Activated CD4-positive, alpha-beta memory T cell treated with anti-CD3 and anti-CD28 coated beads, Interleukin-2, amount 10 ng/mL, durations not matched to agents 7 days and 5 days (primary cell): Measurements from ENCODE around the gene PDCD1. TPM values are rescaled to one million over a fixed set of nuclear protein-coding genes. Genes with fewer than 3 reads are reported as not detected.

ENCODE experiments used
- CTCF ChIA-PET: fragments of 350-600 bp; sonication (Branson Sonifier 250); formaldehyde crosslinking; loops from one replicate; lab custom pipeline; 2021; ENCODE audit warnings: antibody characterized with exemption, inconsistent platforms; lab: Charles Lee
- POLR2A ChIA-PET: fragments of 350-600 bp; sonication (Branson Sonifier 250); formaldehyde crosslinking; loops from one replicate; lab custom pipeline; 2021; ENCODE audit warnings: antibody characterized with exemption; lab: Charles Lee
- DNase-seq: peaks from one replicate; pipeline ENCODE4 v3.0.0-alpha.2; 2020
- H3K27ac Mint-ChIP-seq: one replicate; pipeline ENCODE4 v1.8.0; 2021; ENCODE audit warnings: mild to moderate bottlenecking, mixed read lengths
- H3K27me3 Mint-ChIP-seq: one replicate; pipeline ENCODE4 v1.8.0; 2021; ENCODE audit warnings: mixed read lengths
- H3K36me3 Mint-ChIP-seq: one replicate; pipeline ENCODE4 v1.8.0; 2021; ENCODE audit warnings: low read depth, mixed read lengths
- H3K4me1 Mint-ChIP-seq: one replicate; pipeline ENCODE4 v1.8.0; 2021; ENCODE audit warnings: mixed read lengths
- H3K4me3 Mint-ChIP-seq: one replicate; pipeline ENCODE4 v1.8.0; 2021; ENCODE audit warnings: mild to moderate bottlenecking, mixed read lengths
- H3K9me3 Mint-ChIP-seq: one replicate; pipeline ENCODE4 v1.8.0; 2021; ENCODE audit warnings: mixed read lengths
- total RNA-seq, 2 experiments: library from RNA; stranded (reverse); gene quantifications; one replicate each; pipeline ENCODE4 v1.2.3, GENCODE V29; 2021

PDCD1 gene
- total RNA-seq, 2 experiments from 2014 or later: 17.2 to 17.9 TPM

- H3K4me1 Mint-ChIP-seq: peaks cover 88% of the 10 kb centered on the region
- peak overlapping the region; percentile 73 for H3K27ac Mint-ChIP-seq
- DNase-seq: no peak
- H3K9me3 Mint-ChIP-seq: peaks cover 8% of the 10 kb centered on the region
- ChIA-PET CTCF (no interaction called here), POLR2A (interaction anchor here (1.6 kb wide), 1 partner anchor 101 kb away, joined by 5 read pairs; no protein-coding TSS in a partner anchor)
- H3K4me3 Mint-ChIP-seq: peak overlapping the region; percentile 33
- peaks cover 23% of the 10 kb centered on the region for H3K27me3 Mint-ChIP-seq
- peaks cover 25% of the 10 kb centered on the region for H3K36me3 Mint-ChIP-seq
Measured at GRCh38 chr2:241864168-241864849, 5.6 kb upstream of the PDCD1 start.

GRCh38 chr2:241863536-241863954 is 4.9 kb upstream of the PDCD1 start:
- ChIA-PET CTCF (no interaction called here), POLR2A (interaction anchor here (1.6 kb wide), 1 partner anchor 101 kb away, joined by 5 read pairs; no protein-coding TSS in a partner anchor)
- H3K27ac Mint-ChIP-seq: peak overlapping the region; percentile 73
- DNase-seq: peak; percentile 74
- peaks cover 25% of the 10 kb centered on the region for H3K36me3 Mint-ChIP-seq
- peaks cover 8% of the 10 kb centered on the region for H3K9me3 Mint-ChIP-seq
- H3K4me1 Mint-ChIP-seq: peaks cover 82% of the 10 kb centered on the region
- H3K27me3 Mint-ChIP-seq: peaks cover 23% of the 10 kb centered on the region
- peak overlapping the region; percentile 68 for H3K4me3 Mint-ChIP-seq

GRCh38 chr2:241862775-241863535 is 4.3 kb upstream of the PDCD1 start:
- peaks cover 8% of the 10 kb centered on the region for H3K9me3 Mint-ChIP-seq
- H3K4me1 Mint-ChIP-seq: peaks cover 80% of the 10 kb centered on the region
- ChIA-PET CTCF (no interaction called here), POLR2A (no interaction called here)
- peaks cover 25% of the 10 kb centered on the region for H3K36me3 Mint-ChIP-seq
- no peak for DNase-seq
- H3K27me3 Mint-ChIP-seq: peaks cover 20% of the 10 kb centered on the region
- peak overlapping the region; percentile 73 for H3K27ac Mint-ChIP-seq
- peak overlapping the region; percentile 68 for H3K4me3 Mint-ChIP-seq

GRCh38 chr2:241862093-241862492 is 3.4 kb upstream of the PDCD1 start:
- Mint-ChIP-seq H3K4me1 (peaks cover 76% of the 10 kb centered on the region), H3K4me3 (no peak overlapping the region), H3K36me3 (peaks cover 25% of the 10 kb centered on the region), H3K27ac (no peak overlapping the region), H3K9me3 (peaks cover 8% of the 10 kb centered on the region), H3K27me3 (peaks cover 20% of the 10 kb centered on the region)
- no peak for DNase-seq
- CTCF ChIA-PET: no interaction called here
- POLR2A ChIA-PET: no interaction called here

GRCh38 chr2:241861264-241861663 is 2.6 kb upstream of the PDCD1 start:
- H3K36me3 Mint-ChIP-seq: peaks cover 25% of the 10 kb centered on the region
- CTCF ChIA-PET: no interaction called here
- peak overlapping the region; percentile 69 for H3K27ac Mint-ChIP-seq
- peaks cover 20% of the 10 kb centered on the region for H3K27me3 Mint-ChIP-seq
- DNase-seq: no peak
- POLR2A ChIA-PET: no interaction called here
- H3K4me1 Mint-ChIP-seq: peaks cover 80% of the 10 kb centered on the region
- peaks cover 8% of the 10 kb centered on the region for H3K9me3 Mint-ChIP-seq
- H3K4me3 Mint-ChIP-seq: peak overlapping the region; percentile 12

GRCh38 chr2:241860184-241861078 is 1.7 kb upstream of the PDCD1 start:
- peak overlapping the region; percentile 73 for H3K4me3 Mint-ChIP-seq
- peaks cover 74% of the 10 kb centered on the region for H3K4me1 Mint-ChIP-seq
- peaks cover 8% of the 10 kb centered on the region for H3K9me3 Mint-ChIP-seq
- ChIA-PET CTCF (interaction anchor here (0.7 to 1.8 kb wide), 3 partner anchors 10 to 18 kb away, joined by 4 to 12 read pairs (median 4); no protein-coding TSS in a partner anchor), POLR2A (interaction anchor here (1.1 to 3.2 kb wide), 11 partner anchors 8 to 174 kb away, joined by 3 to 18 read pairs (median 7); partner anchors contain the start of genes D2HGDH, DTYMK, ING5 and RTP5)
- peaks cover 20% of the 10 kb centered on the region for H3K36me3 Mint-ChIP-seq
- peak overlapping the region; percentile 92 for H3K27ac Mint-ChIP-seq
- no peak for DNase-seq
- H3K27me3 Mint-ChIP-seq: peaks cover 15% of the 10 kb centered on the region

GRCh38 chr2:241859436-241860183 is 916 bp upstream of the PDCD1 start:
- peak overlapping the region; percentile 73 for H3K4me3 Mint-ChIP-seq
- peak; percentile 63 for DNase-seq
- CTCF ChIA-PET: interaction anchor here (0.7 to 1.8 kb wide), 4 partner anchors 9 to 19 kb away, joined by 4 to 12 read pairs (median 6); partner anchors contain the start of gene RTP5
- peaks cover 6% of the 10 kb centered on the region for H3K27me3 Mint-ChIP-seq
- H3K27ac Mint-ChIP-seq: peak overlapping the region; percentile 92
- H3K36me3 Mint-ChIP-seq: peaks cover 12% of the 10 kb centered on the region
- H3K9me3 Mint-ChIP-seq: peaks cover 6% of the 10 kb centered on the region
- H3K4me1 Mint-ChIP-seq: peaks cover 66% of the 10 kb centered on the region
- POLR2A ChIA-PET: interaction anchor here (1.0 to 3.2 kb wide), 14 partner anchors 8 to 1239 kb away, joined by 3 to 18 read pairs (median 6); partner anchors contain the start of genes D2HGDH, DTYMK, ING5 and RTP5

GRCh38 chr2:241859017-241859435 is 332 bp upstream of the PDCD1 start:
- peaks cover under 1% of the 10 kb centered on the region for H3K27me3 Mint-ChIP-seq
- peaks cover 60% of the 10 kb centered on the region for H3K4me1 Mint-ChIP-seq
- H3K4me3 Mint-ChIP-seq: peak overlapping the region; percentile 76
- CTCF ChIA-PET: interaction anchor here (1.0 to 1.8 kb wide), 4 partner anchors 9 to 14 kb away, joined by 3 to 12 read pairs (median 6); partner anchors contain the start of gene RTP5
- H3K9me3 Mint-ChIP-seq: peaks cover under 1% of the 10 kb centered on the region
- no peak for DNase-seq
- peak overlapping the region; percentile 92 for H3K27ac Mint-ChIP-seq
- H3K36me3 Mint-ChIP-seq: peaks cover 6% of the 10 kb centered on the region
- POLR2A ChIA-PET: interaction anchor here (1.0 to 3.2 kb wide), 12 partner anchors 8 to 1238 kb away, joined by 3 to 18 read pairs (median 6); partner anchors contain the start of genes D2HGDH, DTYMK, ING5 and RTP5

GRCh38 chr2:241857572-241858121 is 1.0 kb downstream of the PDCD1 start:
- Mint-ChIP-seq H3K4me1 (peaks cover 46% of the 10 kb centered on the region), H3K27me3 (no peaks in the 10 kb centered on the region), H3K4me3 (peak overlapping the region; percentile 76), H3K27ac (peak overlapping the region; percentile 56), H3K9me3 (no peaks in the 10 kb centered on the region), H3K36me3 (peaks cover 3% of the 10 kb centered on the region)
- CTCF ChIA-PET: interaction anchor here (0.5 to 1.0 kb wide), 2 partner anchors 12 to 157 kb away, joined by 3 read pairs; no protein-coding TSS in a partner anchor
- no peak for DNase-seq
- POLR2A ChIA-PET: interaction anchor here (1.9 to 3.2 kb wide), 4 partner anchors 13 to 156 kb away, joined by 4 to 18 read pairs (median 11); partner anchors contain the start of gene ING5

- H3K9me3 Mint-ChIP-seq: no peaks in the 10 kb centered on the region
- no peak for DNase-seq
- POLR2A ChIA-PET: no interaction called here
- peaks cover 3% of the 10 kb centered on the region for H3K36me3 Mint-ChIP-seq
- peaks cover 41% of the 10 kb centered on the region for H3K4me1 Mint-ChIP-seq
- no peak overlapping the region for H3K27ac Mint-ChIP-seq
- no peaks in the 10 kb centered on the region for H3K27me3 Mint-ChIP-seq
- peak overlapping the region; percentile 58 for H3K4me3 Mint-ChIP-seq
- CTCF ChIA-PET: interaction anchor here (1.0 to 1.2 kb wide), 2 partner anchors 13 to 22 kb away, joined by 3 read pairs; no protein-coding TSS in a partner anchor
Measured at GRCh38 chr2:241857041-241857541, 1.6 kb downstream of the PDCD1 start.

- ChIA-PET POLR2A (no interaction called here), CTCF (interaction anchor here (1.2 kb wide), 1 partner anchor 23 kb away, joined by 3 read pairs; no protein-coding TSS in a partner anchor)
- DNase-seq: no peak
- no peaks in the 10 kb centered on the region for H3K27me3 Mint-ChIP-seq
- H3K9me3 Mint-ChIP-seq: no peaks in the 10 kb centered on the region
- H3K27ac Mint-ChIP-seq: no peak overlapping the region
- no peak overlapping the region for H3K4me3 Mint-ChIP-seq
- H3K4me1 Mint-ChIP-seq: peaks cover 30% of the 10 kb centered on the region
- H3K36me3 Mint-ChIP-seq: no peaks in the 10 kb centered on the region
Measured at GRCh38 chr2:241855888-241856422, 2.7 kb downstream of the PDCD1 start.
